HG02763 (cell line): ENCODE results near the gene BBOX1.
"Not testable (repeated sequence)": the region's sequence is repeated elsewhere in the genome, so short reads cannot be mapped to it uniquely, and the experiment has no call there.

Experiments
- ATAC-seq: cut with Tn5 transposase; IDR thresholded peaks from one replicate; pipeline ENCODE4 v1.9.1; 2021; ENCODE audit warnings: mild to moderate bottlenecking, moderate library complexity; ENCODE audit not compliant: unreplicated experiment

The BBOX1 gene

DNA sequence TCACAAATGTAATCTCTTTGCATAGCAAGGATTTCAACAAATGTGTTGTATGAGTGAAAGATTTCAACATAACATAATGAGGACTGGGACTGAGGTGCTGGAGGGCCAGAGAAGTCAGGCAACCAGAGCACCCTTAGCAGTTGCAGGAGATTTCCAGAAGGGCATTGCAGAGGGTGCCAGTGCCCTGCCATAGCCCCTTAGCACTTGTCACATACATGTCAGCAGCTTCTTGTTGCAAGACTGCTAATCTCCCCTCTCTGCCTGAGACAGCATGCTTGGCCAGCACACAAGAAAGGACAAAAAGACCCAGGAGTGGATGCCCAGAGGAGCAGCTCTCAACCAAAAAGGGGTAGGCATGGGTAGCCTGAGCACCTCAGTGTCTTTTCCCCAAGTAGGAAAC, 43.2 kb downstream of the BBOX1 start:
- no peak for ATAC-seq

DNA sequence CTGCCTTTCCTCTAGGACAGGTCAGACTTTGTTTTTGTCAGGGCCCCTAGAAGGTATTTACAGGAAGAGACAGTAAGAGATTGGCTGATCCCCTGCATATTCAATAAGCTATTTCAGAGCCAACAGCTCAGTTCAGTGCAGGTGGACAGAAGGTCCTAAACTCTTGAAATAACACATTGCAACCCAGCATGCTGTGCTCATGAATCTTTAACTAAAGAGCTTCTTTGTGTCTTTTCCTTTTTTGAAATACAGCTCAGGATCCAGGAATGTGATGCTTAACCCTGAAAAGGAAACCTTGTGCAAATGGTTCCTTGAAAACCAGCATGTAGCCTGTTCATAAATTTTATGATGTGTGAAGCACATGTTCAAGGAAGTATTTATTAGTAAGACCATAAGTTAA, 43.9 kb downstream of the BBOX1 start:
- ATAC-seq = no peak

DNA sequence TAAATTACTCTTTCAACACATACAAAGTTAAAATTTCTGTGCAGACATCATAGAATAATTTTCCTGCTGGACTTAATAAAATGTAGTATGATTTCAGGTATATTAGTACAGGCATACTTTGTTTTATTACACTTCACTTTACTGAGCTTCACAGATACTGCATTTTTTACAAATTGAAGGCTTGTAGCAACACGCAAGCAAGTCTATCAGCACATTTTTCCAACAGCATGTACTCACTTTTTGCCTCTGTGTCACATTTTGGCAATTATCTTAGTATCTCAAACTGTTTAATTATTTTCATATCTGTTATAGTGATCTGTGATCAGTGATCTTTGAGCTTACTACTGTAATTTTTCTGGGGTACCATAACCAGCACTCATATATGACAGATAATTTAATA, 44.5 kb downstream of the BBOX1 start:
- no peak for ATAC-seq

DNA sequence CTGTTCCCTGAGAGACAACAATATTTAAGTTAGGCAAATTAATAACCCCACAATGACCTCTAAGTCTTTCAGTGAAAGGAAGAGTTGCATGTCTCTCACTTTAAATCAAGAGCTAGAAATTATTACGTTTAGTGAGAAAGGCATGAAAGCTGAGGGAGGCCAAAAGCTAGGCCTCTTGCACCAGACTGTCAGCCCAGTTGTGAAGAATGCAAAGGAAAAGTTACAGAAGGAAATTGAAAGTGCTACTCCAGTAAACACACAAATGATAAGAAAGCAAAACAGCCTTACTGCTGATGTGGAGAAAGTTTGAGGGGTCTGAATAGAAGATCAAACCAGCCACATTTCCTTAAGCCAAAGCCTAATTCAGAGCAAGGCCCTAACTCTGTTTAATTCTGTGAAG, 45.0 kb downstream of the BBOX1 start:
- ATAC-seq = no peak

- no peak for ATAC-seq
These were observed 46.8 kb downstream of the BBOX1 start for GRCh38 chr11:27087432-27087831.

DNA sequence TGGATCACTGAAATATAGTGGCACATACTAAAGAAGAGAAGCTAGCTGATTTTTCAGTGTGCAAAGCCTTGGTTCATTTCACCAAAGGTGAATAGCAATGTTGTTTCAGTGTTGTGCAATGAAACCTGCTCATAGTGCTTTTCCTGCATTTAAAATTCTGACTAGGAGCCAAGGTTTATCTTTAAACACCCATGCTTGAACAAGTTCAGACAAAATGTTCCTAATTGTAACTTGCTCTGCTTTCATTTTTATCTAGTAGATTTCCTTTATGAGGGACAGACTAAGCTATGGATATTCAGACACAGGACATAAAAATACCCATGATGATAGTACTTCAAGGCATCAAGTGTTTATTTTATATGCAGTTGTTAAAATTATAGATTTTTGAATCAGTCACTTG, 47.7 kb downstream of the BBOX1 start:
- no peak for ATAC-seq

DNA sequence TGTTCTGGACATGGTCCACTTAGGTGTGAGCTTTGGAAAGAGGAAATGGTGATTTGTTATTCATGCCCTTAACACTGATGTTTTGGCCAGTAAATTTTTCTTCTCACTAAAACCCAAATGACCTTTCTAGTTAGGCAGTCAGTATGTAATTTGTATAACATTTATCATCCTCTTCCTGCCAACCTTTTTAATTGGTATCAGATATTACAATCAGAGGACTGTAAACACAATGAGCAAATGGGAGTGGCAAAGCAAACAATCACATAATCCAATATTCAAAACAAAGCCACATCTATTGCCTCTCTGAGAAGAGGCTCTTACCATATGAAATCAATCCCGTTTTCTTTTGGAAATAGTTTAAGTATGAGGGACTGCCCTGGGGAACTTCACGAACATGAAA, 49.1 kb downstream of the BBOX1 start:
- ATAC-seq = no peak

DNA sequence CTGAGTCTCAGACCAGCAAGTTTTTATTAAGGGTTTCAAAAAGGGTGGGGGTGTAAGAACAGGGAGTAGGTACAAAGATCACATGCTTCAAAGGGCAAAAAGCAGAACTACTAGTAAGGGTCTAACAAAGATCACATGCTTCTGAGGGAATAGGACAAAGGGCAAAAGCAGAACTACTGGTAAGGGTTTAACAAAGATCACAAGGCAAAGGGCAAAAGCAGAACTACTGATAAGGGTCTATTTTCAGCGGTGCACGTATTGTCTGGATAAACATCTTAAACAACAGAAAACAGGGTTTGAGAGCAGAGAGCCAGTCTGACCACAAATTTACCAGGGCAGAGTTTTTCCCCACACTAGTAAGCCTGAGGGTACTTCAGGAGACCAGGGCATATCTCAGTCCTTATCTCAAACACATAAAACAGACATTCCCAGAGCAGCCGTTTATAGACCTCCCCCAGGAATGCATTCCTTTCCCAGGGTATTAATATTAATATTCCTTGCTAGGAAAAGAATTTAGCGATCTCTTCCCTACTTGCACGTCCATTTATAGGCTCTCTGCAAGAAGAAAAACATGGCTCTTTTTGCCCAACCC, 49.8 kb downstream of the BBOX1 start:
- ATAC-seq = not testable (repeated sequence)

DNA sequence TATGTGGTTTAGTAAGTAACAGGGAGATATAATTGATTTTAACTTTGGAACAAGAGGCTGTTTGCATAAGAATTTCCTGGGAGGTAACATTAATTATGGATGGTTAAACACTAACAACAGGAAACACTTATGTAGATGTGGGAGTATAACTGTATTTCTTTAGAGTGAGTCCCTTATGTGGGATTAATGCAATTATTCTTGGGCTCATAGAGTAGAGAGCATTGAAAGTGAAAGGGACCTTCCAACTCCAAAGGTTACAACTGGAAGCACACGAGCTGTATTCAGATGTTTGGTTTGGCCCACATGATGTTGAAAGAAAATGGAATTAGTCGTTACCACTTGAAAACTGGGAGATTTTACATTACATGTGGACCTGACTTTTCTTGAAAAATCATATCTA, 53.5 kb downstream of the BBOX1 start:
- ATAC-seq = no peak

- ATAC-seq = no peak
These were observed 54.4 kb downstream of the BBOX1 start for GRCh38 chr11:27095059-27095458.

DNA sequence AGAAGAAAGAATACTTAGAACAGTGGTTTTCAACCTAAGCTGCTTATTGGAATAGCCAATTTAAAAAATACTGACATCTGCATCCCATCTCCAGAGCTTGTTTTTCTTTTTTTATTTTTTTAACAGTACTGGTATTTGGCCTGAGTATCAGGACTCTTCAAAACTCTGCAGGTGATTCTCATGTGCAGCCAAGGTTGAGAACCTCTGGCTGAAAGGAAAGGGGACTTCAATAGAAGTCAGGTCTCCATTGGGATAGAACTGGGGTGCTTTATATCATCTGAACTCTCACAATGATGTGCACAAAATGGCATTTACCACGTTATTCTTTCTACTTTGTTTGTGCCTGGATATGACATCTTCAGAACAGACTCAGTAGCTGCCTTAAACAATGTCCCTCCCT, 55.3 kb downstream of the BBOX1 start:
- no peak for ATAC-seq

- no peak for ATAC-seq
These were observed 56.9 kb downstream of the BBOX1 start for GRCh38 chr11:27097551-27097950.

DNA sequence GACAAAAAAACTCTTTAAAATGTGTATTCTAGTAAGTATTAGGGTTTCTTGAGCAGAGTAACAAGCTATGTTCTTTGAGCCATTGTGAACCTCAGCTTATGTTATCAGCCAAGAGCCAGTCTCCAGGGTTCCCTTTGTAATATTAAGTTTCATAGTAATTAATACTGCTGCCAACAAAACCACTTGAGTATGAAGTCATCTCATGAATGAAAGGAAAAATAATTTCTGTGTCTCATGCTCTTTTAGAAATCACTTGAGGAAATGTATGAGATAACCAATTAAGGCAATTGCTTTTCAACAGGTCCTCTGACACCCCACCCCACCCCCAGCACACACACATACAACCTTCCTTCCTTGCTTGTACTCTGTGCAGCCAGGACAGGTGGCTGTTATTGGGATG, 59.9 kb downstream of the BBOX1 start:
- ATAC-seq = no peak

- ATAC-seq = no peak
These were observed 66.9 kb downstream of the BBOX1 start for GRCh38 chr11:27107548-27107947.

GRCh38 chr11:27108809-27109208, 68.2 kb downstream of the BBOX1 start:
- no peak for ATAC-seq

DNA sequence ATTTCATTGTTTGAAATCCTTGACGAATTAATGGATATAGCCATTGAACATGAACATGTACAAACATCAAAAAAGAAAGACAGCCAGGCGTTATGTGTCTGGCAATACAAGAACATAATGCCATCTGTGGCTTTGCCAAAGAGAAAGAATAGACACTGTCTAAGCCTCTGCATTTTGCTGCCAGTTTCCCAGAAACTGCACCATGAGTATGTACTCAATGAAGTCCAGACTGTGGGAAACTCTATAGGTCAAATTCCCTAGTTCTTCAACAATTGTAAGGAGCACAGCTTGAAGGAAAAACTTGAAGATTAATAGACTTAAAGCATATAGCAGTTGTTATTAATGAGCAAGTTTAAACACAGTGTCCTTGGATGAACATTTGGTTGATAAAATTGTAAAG, 71.3 kb downstream of the BBOX1 start:
- no peak for ATAC-seq

GRCh38 chr11:27112946-27113345, 72.3 kb downstream of the BBOX1 start:
- no peak for ATAC-seq

DNA sequence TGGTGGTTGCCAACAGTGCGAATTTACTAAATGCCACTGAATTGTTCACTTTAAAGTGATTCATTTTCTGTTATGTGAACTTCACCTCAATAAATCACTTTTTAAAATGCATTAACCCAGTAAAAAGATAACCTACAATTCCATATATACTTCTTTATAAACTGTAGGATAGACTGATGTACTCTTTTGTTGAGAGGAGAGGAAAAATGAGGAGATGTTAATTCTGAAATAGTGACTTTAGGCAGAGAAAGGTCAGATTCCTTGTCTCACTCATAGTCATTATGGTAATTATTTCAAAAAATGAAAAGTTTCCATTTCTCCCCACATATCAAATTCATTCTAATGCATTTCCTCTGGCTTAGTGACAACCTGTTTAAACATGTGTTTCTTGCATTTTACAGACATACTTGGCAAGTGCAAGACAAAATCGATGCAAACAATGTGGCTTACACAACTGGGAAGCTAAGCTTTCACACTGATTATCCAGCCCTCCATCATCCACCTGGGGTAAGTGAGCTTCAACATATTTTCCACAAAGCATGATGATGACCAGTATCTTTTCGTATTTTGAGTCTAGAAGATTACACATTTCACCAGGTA, 74.5 kb downstream of the BBOX1 start:
- no peak for ATAC-seq

DNA sequence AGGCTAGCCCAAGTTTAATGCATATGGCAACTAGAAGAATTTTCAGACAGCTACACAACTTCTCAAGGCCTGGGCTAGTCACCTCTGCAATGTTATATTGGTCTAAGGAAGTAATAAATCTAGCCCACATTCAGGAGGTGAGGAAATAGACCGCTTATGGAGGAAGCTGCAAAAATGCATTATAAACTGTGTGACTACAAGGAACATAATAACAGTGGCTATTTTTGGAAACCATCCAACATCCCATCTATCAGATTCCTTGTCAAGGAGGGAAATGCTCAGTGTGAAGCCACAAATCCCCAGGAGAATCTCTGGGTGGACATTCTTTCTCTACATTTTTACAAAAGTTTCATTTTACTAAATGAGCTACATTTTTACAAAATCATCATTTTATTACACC, 76.1 kb downstream of the BBOX1 start:
- ATAC-seq = no peak

DNA sequence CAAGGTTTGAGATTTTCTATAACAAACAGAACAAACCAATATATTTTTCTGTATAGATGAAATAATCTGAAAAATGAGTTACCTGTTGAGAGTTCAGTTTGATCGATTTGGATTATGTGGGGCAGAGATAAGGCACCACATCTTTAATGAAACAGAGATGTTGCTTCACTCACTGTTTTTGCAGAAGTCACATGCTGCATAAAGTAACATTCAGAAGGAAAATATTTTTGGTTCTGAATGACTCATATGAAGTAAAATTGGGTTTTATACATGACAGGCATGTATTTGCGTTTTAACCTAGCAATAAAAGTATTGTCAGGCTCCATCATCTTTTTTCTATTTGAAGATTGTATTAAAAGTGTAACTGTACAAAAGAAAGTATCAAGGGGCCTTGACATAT, 77.8 kb downstream of the BBOX1 start:
- no peak for ATAC-seq

- no peak for ATAC-seq
These were observed 78.3 kb downstream of the BBOX1 start for GRCh38 chr11:27118949-27119348.

GRCh38 chr11:27119396-27119795, 78.8 kb downstream of the BBOX1 start:
- no peak for ATAC-seq

- no peak for ATAC-seq
These were observed 79.6 kb downstream of the BBOX1 start for GRCh38 chr11:27120211-27120610.
